Memory B cell (primary cell): ENCODE measurements around the gene AR.

Source experiments
- ATAC-seq: fragments of 150-1000 bp; cut with Tn5 transposase; 2 replicates; pipeline ENCODE4 v1.10.0; 2021; ENCODE audit warnings: low read depth, mild to moderate bottlenecking, moderate library complexity
- DNase-seq, 2 donors: peaks; one replicate each; pipeline ENCODE4 v3.0.0; 2022; ENCODE audit warnings: low spot score in 2 of 2
- H3K27ac Mint-ChIP-seq: one replicate; pipeline ENCODE4 v1.8.0; 2022; ENCODE audit warnings: mild to moderate bottlenecking, moderate library complexity, mixed read lengths
- H3K27me3 Mint-ChIP-seq: one replicate; pipeline ENCODE4 v1.8.0; 2022; ENCODE audit warnings: mixed read lengths
- H3K36me3 Mint-ChIP-seq: one replicate; pipeline ENCODE4 v1.8.0; 2022; ENCODE audit warnings: mild to moderate bottlenecking, mixed read lengths
- H3K4me1 Mint-ChIP-seq: one replicate; pipeline ENCODE4 v1.8.0; 2022; ENCODE audit warnings: mixed read lengths
- H3K4me3 Mint-ChIP-seq: one replicate; pipeline ENCODE4 v1.8.0; 2022; ENCODE audit warnings: mild to moderate bottlenecking, moderate library complexity, mixed read lengths
- H3K9me3 Mint-ChIP-seq: one replicate; pipeline ENCODE4 v1.8.0; 2022; ENCODE audit warnings: mixed read lengths

Gene AR

DNA sequence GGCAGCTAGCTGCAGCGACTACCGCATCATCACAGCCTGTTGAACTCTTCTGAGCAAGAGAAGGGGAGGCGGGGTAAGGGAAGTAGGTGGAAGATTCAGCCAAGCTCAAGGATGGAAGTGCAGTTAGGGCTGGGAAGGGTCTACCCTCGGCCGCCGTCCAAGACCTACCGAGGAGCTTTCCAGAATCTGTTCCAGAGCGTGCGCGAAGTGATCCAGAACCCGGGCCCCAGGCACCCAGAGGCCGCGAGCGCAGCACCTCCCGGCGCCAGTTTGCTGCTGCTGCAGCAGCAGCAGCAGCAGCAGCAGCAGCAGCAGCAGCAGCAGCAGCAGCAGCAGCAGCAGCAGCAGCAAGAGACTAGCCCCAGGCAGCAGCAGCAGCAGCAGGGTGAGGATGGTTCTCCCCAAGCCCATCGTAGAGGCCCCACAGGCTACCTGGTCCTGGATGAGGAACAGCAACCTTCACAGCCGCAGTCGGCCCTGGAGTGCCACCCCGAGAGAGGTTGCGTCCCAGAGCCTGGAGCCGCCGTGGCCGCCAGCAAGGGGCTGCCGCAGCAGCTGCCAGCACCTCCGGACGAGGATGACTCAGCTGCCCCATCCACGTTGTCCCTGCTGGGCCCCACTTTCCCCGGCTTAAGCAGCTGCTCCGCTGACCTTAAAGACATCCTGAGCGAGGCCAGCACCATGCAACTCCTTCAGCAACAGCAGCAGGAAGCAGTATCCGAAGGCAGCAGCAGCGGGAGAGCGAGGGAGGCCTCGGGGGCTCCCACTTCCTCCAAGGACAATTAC is 1.4 kb downstream of the AR start:
- H3K4me3 Mint-ChIP-seq: no peak overlapping the region
- no peaks in the 10 kb centered on the region for H3K9me3 Mint-ChIP-seq
- no peaks in the 10 kb centered on the region for H3K4me1 Mint-ChIP-seq
- DNase-seq: no peak
- no peaks in the 10 kb centered on the region for H3K36me3 Mint-ChIP-seq
- no peak for ATAC-seq
- H3K27ac Mint-ChIP-seq: no peak overlapping the region
- H3K27me3 Mint-ChIP-seq: peaks cover 6% of the 10 kb centered on the region

DNA sequence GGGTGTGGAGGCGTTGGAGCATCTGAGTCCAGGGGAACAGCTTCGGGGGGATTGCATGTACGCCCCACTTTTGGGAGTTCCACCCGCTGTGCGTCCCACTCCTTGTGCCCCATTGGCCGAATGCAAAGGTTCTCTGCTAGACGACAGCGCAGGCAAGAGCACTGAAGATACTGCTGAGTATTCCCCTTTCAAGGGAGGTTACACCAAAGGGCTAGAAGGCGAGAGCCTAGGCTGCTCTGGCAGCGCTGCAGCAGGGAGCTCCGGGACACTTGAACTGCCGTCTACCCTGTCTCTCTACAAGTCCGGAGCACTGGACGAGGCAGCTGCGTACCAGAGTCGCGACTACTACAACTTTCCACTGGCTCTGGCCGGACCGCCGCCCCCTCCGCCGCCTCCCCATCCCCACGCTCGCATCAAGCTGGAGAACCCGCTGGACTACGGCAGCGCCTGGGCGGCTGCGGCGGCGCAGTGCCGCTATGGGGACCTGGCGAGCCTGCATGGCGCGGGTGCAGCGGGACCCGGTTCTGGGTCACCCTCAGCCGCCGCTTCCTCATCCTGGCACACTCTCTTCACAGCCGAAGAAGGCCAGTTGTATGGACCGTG is 2.2 kb downstream of the AR start:
- Mint-ChIP-seq H3K4me3 (no peak overlapping the region), H3K4me1 (no peaks in the 10 kb centered on the region), H3K36me3 (no peaks in the 10 kb centered on the region), H3K27ac (no peak overlapping the region), H3K27me3 (peaks cover 6% of the 10 kb centered on the region), H3K9me3 (no peaks in the 10 kb centered on the region)
- DNase-seq: no peak
- ATAC-seq: no peak

DNA sequence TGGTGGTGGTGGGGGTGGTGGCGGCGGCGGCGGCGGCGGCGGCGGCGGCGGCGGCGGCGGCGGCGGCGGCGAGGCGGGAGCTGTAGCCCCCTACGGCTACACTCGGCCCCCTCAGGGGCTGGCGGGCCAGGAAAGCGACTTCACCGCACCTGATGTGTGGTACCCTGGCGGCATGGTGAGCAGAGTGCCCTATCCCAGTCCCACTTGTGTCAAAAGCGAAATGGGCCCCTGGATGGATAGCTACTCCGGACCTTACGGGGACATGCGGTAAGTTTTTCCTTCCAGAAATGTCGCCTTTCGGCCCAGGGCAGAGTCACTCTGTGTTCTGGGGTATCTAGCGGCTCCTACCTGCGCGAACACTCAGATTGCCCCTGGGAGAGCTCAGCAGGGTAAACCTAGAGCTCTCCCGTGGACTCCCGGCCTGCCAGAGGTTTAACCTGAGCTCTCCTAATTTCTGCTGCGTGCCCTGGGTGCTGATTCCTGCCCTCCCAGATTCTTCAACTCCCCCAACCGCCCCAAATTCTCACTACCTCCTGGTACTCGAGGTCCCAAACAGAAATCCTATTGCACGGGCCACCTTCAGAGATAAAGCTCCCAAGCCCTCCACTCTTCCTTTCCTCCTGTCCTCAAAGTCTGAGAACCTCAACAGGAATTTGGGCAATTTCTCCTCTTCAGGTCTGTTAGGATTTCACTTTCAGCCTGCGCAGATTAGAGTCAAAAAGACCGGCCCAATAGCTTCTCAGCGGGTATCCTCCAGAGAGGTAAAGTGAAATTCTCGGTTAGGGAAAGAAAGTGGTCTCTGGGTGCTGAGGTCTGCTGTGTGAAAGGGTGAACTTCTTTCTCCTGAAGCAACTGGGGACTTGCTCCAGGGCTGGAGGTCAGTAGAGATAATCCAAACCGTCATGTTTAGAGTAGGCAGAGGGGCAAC is 2.9 kb downstream of the AR start:
- Mint-ChIP-seq H3K4me3 (no peak overlapping the region), H3K36me3 (no peaks in the 10 kb centered on the region)

DNA sequence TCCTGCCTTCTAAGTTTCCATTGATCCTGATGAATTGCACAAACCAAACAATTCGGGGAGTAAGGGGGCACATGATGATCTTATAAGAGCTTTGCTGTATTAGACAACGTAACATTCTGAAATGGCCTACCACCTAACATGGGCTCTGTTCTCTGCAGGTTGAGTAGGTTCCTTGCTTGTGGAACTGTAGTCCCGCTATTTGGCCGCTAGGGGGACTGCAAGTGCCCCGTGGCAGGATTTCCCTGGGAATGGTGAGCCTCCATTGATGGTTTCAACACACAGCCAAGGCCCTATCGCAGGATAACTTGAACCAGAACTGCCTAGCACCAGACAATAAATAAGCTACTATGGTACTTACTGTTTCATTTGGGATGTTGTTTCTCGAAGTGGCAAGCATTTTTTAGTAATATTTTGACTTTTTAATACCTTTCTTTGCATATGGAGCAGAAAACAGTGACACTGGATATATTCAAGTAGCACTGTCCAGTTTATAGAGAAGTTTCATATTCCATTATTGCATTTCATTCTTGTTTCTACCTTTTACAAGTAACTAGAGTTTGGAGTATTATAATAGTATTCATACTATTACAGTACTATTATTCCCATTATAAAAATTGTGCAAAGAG is 11.9 kb downstream of the AR start:
- Mint-ChIP-seq H3K27me3 (no peaks in the 10 kb centered on the region), H3K36me3 (no peaks in the 10 kb centered on the region), H3K4me1 (no peaks in the 10 kb centered on the region), H3K9me3 (no peaks in the 10 kb centered on the region), H3K4me3 (no peak overlapping the region), H3K27ac (no peak overlapping the region)
- DNase-seq: no peak
- ATAC-seq: no peak

More for the DNA sequence above, 2.9 kb downstream of the AR start:
- no peak for DNase-seq
- H3K27ac Mint-ChIP-seq: no peak overlapping the region
- no peaks in the 10 kb centered on the region for H3K4me1 Mint-ChIP-seq
- ATAC-seq: no peak
- H3K9me3 Mint-ChIP-seq: no peaks in the 10 kb centered on the region
- H3K27me3 Mint-ChIP-seq: peaks cover 6% of the 10 kb centered on the region

DNA sequence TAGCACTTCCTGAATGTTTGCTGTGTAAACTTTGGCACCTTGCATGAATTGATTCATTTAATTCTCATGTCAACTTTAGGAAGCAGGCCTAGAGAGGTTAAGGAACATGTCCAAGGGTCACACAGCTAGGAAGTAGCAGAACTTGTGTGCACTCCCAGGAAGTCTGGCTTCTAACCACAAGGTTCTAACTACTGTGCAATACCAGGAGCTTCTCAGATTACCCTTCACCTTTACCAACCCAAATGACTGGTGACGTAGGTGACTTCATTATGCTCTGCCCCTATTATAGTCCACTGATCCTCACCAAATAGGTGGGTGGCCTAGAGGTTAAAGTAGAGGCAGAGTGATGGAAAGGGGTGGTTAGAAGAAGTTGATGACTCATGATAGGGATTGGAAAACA is 14.4 kb downstream of the AR start:
- no peaks in the 10 kb centered on the region for H3K36me3 Mint-ChIP-seq
- no peak overlapping the region for H3K4me3 Mint-ChIP-seq
- ATAC-seq (no peak), DNase-seq (no peak)
- H3K9me3 Mint-ChIP-seq: peaks cover 2% of the 10 kb centered on the region
- no peak overlapping the region for H3K27ac Mint-ChIP-seq
- no peaks in the 10 kb centered on the region for H3K4me1 Mint-ChIP-seq
- no peaks in the 10 kb centered on the region for H3K27me3 Mint-ChIP-seq

DNA sequence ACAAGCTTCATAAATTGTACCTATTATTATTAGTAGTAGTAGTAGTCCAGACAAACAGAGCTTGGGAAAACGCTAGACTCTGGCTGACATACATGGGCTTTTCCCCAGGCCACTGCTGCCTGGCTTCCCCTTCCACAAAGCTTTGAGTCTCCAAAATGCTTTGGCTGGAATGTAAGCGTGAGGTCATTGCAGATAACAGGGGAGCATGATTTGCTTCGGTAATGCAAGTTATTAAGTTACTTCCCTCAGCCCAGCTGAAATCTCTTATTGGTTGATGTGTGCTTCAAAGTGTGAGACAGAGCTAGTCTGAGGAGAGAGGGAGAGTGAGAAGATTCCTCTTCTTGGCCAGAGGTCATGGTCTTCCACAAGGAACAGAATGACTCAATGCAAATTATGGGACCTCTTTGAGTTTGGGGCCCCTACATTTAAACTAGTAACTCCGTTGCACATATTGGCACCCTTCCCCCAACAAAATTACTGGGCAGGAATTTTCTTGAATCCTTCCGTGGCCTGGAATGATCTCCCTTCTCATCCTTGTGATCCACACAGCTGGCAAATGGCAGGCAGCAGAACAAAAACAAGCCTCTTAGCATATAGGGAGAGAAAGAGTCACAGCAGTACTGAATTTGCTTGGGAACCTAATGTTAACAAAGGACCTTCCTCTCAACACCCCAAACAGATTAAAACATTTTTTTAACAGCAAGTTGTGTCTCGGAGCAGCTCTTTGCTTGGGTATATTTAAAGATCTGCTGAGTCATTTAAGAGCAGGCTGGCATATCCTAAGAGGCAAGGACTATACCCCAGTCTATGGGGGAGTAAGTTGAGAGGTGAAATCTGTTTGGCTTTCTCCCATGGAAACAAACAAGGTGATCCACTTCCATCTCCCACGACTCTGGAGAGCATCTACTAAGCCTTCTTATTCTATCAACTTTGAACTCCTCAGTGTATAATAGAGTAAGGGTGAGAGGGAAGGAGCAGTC is 19.9 kb downstream of the AR start:
- no peak overlapping the region for H3K4me3 Mint-ChIP-seq
- DNase-seq: no peak

DNA sequence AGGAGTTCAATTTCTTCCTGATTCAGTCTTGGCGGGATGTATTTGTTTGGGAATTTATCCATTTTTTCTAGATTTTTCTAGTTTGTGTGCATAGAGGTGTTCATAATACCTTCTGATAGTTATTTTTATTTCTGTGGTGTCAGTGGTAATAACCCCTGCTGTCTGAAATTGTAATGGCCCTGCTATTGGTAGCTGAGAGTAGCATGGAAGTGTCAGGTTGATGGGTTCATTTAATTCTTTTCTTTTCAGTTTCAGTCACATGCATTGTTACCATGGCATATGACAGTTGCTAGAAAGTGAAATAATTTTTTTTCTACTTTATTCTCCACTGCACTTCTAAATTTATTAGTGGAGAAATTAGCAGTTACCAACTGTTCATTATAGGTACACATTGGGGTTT is 20.7 kb downstream of the AR start:
- Mint-ChIP-seq H3K9me3 (peaks cover 5% of the 10 kb centered on the region), H3K4me1 (no peaks in the 10 kb centered on the region), H3K27me3 (no peaks in the 10 kb centered on the region), H3K27ac (no peak overlapping the region), H3K36me3 (no peaks in the 10 kb centered on the region), H3K4me3 (no peak overlapping the region)
- DNase-seq (no peak), ATAC-seq (no peak)

More for the DNA sequence above, 19.9 kb downstream of the AR start:
- Mint-ChIP-seq H3K27ac (no peak overlapping the region), H3K9me3 (peaks cover 2% of the 10 kb centered on the region), H3K4me1 (no peaks in the 10 kb centered on the region), H3K27me3 (no peaks in the 10 kb centered on the region), H3K36me3 (no peaks in the 10 kb centered on the region)
- ATAC-seq: no peak

DNA sequence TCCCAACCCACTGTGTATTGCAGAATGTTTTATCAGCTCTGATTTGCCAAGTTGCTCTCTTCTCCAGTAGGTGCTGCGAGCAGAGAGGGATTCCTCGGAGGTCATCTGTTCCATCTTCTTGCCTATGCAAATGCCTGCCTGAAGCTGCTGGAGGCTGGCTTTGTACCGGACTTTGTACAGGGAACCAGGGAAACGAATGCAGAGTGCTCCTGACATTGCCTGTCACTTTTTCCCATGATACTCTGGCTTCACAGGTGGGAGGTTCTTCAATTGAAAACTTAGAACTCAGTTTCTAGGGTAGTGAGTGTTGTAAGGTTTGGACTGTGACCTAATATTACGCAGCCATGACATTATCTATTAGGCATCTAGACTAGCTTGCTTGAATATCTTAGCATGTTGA is 24.9 kb downstream of the AR start:
- no peak overlapping the region for H3K4me3 Mint-ChIP-seq
- no peaks in the 10 kb centered on the region for H3K4me1 Mint-ChIP-seq
- H3K36me3 Mint-ChIP-seq: no peaks in the 10 kb centered on the region
- H3K9me3 Mint-ChIP-seq: peaks cover 4% of the 10 kb centered on the region
- no peak for ATAC-seq
- H3K27ac Mint-ChIP-seq: no peak overlapping the region
- no peak for DNase-seq
- no peaks in the 10 kb centered on the region for H3K27me3 Mint-ChIP-seq

DNA sequence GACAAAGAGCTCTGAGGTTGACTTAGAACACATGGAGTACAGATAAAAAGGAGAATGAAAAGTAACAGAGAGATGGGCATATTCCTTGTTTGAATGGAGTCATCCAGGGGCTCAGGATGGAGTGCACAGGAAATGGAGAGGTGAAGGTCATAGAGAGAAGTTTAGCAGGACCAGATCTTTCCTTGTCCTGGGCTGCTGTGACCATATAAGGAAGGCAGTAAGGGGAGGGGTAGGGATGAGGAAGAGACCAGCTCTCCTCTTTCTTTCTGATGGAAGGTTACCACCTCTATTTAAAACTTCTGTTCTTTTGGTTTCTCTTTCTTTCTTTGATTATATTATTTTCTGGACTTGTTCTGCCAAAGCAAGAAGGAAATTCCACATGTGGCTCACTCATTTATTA is 27.0 kb downstream of the AR start:
- H3K4me1 Mint-ChIP-seq: no peaks in the 10 kb centered on the region
- no peaks in the 10 kb centered on the region for H3K27me3 Mint-ChIP-seq
- ATAC-seq: no peak
- H3K4me3 Mint-ChIP-seq: no peak overlapping the region
- H3K27ac Mint-ChIP-seq: no peak overlapping the region
- no peaks in the 10 kb centered on the region for H3K36me3 Mint-ChIP-seq
- DNase-seq: no peak
- H3K9me3 Mint-ChIP-seq: peaks cover 4% of the 10 kb centered on the region

DNA sequence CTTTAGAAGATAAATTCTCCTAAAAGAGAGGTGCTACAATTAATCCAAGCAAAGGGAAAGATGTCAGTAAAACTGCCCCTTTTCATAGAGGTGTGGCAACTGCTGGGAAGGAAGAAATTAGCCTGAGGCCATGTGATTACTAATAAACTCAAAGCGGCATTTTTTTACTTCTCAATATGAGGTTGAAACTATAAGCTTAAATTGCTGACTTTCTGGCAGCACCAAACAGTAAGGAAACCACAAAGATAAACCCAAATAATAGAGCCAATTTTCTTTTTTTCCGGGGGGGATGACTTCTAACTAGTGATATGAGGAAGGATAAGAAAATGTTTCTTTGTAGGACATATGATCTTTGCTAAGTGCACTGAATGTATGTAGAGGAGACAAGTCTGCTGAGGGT is 30.9 kb downstream of the AR start:
- Mint-ChIP-seq H3K9me3 (no peaks in the 10 kb centered on the region), H3K36me3 (no peaks in the 10 kb centered on the region), H3K27me3 (no peaks in the 10 kb centered on the region), H3K4me1 (no peaks in the 10 kb centered on the region), H3K27ac (no peak overlapping the region), H3K4me3 (no peak overlapping the region)
- no peak for DNase-seq
- no peak for ATAC-seq

DNA sequence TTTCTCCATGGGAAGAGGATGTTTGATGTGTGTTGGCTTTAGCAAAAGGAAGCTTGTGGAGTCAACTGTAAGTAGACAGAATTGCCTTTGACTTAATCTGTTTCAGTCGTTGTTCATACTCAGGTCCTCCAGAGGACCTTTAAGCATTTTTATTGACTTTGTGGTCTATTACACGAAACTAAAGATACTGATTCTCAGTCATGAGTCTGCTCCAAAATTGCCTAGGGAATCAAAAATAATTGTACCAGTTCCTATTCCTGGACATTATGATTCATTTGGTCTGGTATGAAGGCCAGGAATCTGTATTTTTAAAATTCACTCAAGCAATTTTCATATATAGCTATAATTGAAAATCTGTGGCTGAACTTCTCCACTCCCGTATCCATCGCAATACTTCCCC is 38.6 kb downstream of the AR start:
- no peak for ATAC-seq
- no peaks in the 10 kb centered on the region for H3K4me1 Mint-ChIP-seq
- no peaks in the 10 kb centered on the region for H3K27me3 Mint-ChIP-seq
- no peaks in the 10 kb centered on the region for H3K36me3 Mint-ChIP-seq
- no peak for DNase-seq
- H3K4me3 Mint-ChIP-seq: no peak overlapping the region
- H3K9me3 Mint-ChIP-seq: peaks cover 3% of the 10 kb centered on the region
- no peak overlapping the region for H3K27ac Mint-ChIP-seq

DNA sequence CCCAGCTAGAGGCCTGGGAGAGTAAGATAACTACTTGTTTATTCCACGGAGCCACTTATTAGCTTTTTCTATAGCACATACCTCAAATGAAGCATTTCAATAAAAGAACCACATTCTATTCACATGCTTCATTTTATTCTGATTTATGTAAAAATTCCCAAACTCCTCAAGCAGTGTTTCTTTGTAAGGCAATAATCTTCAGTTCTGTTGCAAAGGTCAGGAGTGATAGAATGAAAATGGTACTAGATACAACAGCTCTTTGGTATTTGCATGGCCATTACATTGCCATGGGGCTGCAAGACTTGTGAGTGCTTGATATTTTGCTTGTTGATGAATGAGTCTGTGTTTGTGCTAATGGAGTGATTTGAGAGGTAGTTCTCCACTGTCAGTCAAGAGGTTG is 39.4 kb downstream of the AR start:
- peaks cover 3% of the 10 kb centered on the region for H3K9me3 Mint-ChIP-seq
- no peak overlapping the region for H3K27ac Mint-ChIP-seq
- DNase-seq (no peak), ATAC-seq (no peak)
- no peak overlapping the region for H3K4me3 Mint-ChIP-seq
- no peaks in the 10 kb centered on the region for H3K4me1 Mint-ChIP-seq
- H3K27me3 Mint-ChIP-seq: no peaks in the 10 kb centered on the region
- no peaks in the 10 kb centered on the region for H3K36me3 Mint-ChIP-seq

DNA sequence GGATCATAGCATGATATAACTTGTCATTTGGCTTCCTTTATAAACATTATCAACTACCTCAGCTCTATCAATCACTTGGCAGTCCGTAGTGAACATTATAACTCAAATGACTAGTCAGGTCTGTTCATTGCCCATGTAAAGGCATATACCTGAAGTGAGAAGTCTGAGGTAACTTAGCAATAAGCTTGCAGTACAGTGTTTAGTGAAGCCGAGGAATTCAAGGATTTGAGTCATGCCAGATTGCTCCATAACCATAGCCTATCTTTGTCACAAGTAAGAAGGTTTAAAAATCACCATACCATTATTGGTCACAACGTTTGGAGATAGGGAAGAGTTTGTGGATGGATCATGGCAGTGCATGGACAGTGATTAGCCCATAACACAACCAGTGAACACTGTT is 41.6 kb downstream of the AR start:
- H3K27ac Mint-ChIP-seq: no peak overlapping the region
- peaks cover 3% of the 10 kb centered on the region for H3K9me3 Mint-ChIP-seq
- H3K36me3 Mint-ChIP-seq: no peaks in the 10 kb centered on the region
- no peaks in the 10 kb centered on the region for H3K27me3 Mint-ChIP-seq
- no peak for DNase-seq
- no peaks in the 10 kb centered on the region for H3K4me1 Mint-ChIP-seq
- ATAC-seq: no peak
- H3K4me3 Mint-ChIP-seq: no peak overlapping the region
